ENCODE data around the gene PEAK3.

DNA sequence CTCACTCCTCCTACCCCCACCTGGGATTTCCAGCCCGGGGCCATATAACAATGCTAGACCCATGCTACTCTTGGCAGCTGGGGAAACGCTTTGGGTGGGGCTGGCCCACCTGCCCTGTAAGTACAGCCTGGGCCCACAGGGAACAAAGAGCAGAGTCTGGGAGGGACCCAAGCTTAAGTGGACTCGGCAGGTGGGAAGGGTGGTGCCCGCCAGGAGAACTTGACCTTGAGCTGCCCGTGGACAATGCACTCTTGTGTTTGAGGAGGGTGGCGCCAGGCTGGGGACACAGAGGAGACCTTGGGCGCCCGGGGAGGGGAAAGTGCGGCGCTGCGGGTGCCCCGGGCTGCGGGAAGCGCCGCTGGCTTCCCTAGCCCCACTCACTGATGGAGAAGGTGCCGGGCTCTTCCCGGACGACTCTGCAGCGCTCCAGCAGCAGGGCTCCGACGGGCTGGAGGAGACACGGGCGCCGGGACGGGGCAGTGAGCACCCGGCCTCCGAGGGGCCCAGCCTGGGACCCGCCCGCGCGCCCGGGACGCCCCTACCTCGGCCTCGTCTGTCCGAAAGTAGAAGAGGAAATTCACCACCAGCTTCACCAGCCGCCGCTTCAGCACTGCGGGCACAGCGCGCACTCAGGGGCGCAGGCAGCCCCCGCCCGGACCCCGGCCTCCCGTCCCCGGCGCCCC is 46.5 kb downstream of the PEAK3 start:
- TF ChIP-seq, protein P1, sequence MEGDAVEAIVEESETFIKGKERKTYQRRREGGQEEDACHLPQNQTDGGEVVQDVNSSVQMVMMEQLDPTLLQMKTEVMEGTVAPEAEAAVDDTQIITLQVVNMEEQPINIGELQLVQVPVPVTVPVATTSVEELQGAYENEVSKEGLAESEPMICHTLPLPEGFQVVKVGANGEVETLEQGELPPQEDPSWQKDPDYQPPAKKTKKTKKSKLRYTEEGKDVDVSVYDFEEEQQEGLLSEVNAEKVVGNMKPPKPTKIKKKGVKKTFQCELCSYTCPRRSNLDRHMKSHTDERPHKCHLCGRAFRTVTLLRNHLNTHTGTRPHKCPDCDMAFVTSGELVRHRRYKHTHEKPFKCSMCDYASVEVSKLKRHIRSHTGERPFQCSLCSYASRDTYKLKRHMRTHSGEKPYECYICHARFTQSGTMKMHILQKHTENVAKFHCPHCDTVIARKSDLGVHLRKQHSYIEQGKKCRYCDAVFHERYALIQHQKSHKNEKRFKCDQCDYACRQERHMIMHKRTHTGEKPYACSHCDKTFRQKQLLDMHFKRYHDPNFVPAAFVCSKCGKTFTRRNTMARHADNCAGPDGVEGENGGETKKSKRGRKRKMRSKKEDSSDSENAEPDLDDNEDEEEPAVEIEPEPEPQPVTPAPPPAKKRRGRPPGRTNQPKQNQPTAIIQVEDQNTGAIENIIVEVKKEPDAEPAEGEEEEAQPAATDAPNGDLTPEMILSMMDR (IDR thresholded peaks at IDR 0.05) = peak in 1 of 6 experiments; percentile 4
- peak; percentile 85 to 92 for TF ChIP-seq POLR2A (IDR thresholded peaks at IDR 0.05)
